H9 (cell line): Measurements from ENCODE around the gene DRD1. TPM values are rescaled to one million over a fixed set of nuclear protein-coding genes. Genes with fewer than 3 reads are reported as not detected.

Source experiments
- DNase-seq: peaks from one replicate; pipeline ENCODE4 v3.0.0-alpha.2; 2017
- H2AFZ ChIP-seq: one replicate; pipeline ENCODE4 v1.6.1; 2013; ENCODE audit warnings: mild to moderate bottlenecking, low read length, control low read depth, moderate library complexity
- H2AK5ac ChIP-seq: 2 replicates; pipeline ENCODE4 v1.6.1; 2013; ENCODE audit warnings: low read length, control low read depth, mixed read lengths; ENCODE audit not compliant: insufficient read length
- H2BK120ac ChIP-seq: one replicate; pipeline ENCODE4 v1.6.1; 2013; ENCODE audit warnings: low read depth, mild to moderate bottlenecking, low read length, control low read depth, inconsistent platforms; ENCODE audit not compliant: poor library complexity, severe bottlenecking
- H2BK12ac ChIP-seq: 2 replicates; pipeline ENCODE4 v1.6.1; 2013; ENCODE audit warnings: low read length, control low read depth, mixed read lengths, low read depth; ENCODE audit not compliant: insufficient read length
- H2BK15ac ChIP-seq: 2 replicates; pipeline ENCODE4 v1.6.1; 2013; ENCODE audit warnings: low read depth, low read length, control low read depth
- H2BK20ac ChIP-seq: one replicate; pipeline ENCODE4 v1.6.1; 2013; ENCODE audit warnings: low read depth, mild to moderate bottlenecking, low read length, control low read depth, inconsistent platforms; ENCODE audit not compliant: poor library complexity, severe bottlenecking
- H2BK5ac ChIP-seq: 2 replicates; pipeline ENCODE4 v1.6.1; 2013; ENCODE audit warnings: low read length, control low read depth, mixed read lengths; ENCODE audit not compliant: insufficient read length
- H3K14ac ChIP-seq: 2 replicates; pipeline ENCODE4 v1.6.1; 2013; ENCODE audit warnings: low read length, control low read depth; ENCODE audit not compliant: insufficient read depth
- H3K18ac ChIP-seq: 2 replicates; pipeline ENCODE4 v1.6.1; 2013; ENCODE audit warnings: low read depth, mild to moderate bottlenecking, mixed read lengths, low read length, control low read depth; ENCODE audit not compliant: insufficient read length
- H3K23ac ChIP-seq: 2 replicates; pipeline ENCODE4 v1.6.1; 2013; ENCODE audit warnings: low read length, control low read depth, mixed read lengths, low read depth; ENCODE audit not compliant: insufficient read length
- H3K23me2 ChIP-seq: 2 replicates; pipeline ENCODE4 v1.6.1; 2013; ENCODE audit warnings: low read depth, mild to moderate bottlenecking, mixed read lengths, low read length, control low read depth; ENCODE audit not compliant: insufficient read length, poor library complexity, severe bottlenecking
- H3K27ac ChIP-seq: 2 replicates; pipeline ENCODE4 v1.5.1; 2013; ENCODE audit warnings: low read length, control low read depth, mixed read lengths, low read depth; ENCODE audit not compliant: insufficient read length
- H3K27me3 ChIP-seq: 2 replicates; pipeline ENCODE4 v1.6.1; 2013; ENCODE audit warnings: low read length, control low read depth, inconsistent platforms; ENCODE audit not compliant: insufficient read depth
- H3K4ac ChIP-seq: 2 replicates; pipeline ENCODE4 v1.6.1; 2013; ENCODE audit warnings: low read depth, mild to moderate bottlenecking, control low read depth, inconsistent platforms, low read length, moderate library complexity
- H3K4me1 ChIP-seq: 2 replicates; pipeline ENCODE4 v1.6.1; 2013; ENCODE audit warnings: low read length, control low read depth, inconsistent platforms; ENCODE audit not compliant: insufficient read depth
- H3K4me2 ChIP-seq: 2 replicates; pipeline ENCODE4 v1.6.1; 2013; ENCODE audit warnings: low read length, control low read depth, mixed read lengths; ENCODE audit not compliant: insufficient read length, insufficient read depth
- H3K56ac ChIP-seq: 2 replicates; pipeline ENCODE4 v1.6.1; 2013; ENCODE audit warnings: low read depth, mild to moderate bottlenecking, mixed read lengths, low read length, control low read depth; ENCODE audit not compliant: insufficient read length
- H3K79me1 ChIP-seq: 2 replicates; pipeline ENCODE4 v1.6.1; 2013; ENCODE audit warnings: low read depth, mild to moderate bottlenecking, moderate library complexity, low read length, control low read depth, inconsistent platforms; ENCODE audit not compliant: insufficient read depth, poor library complexity, severe bottlenecking
- H3K79me2 ChIP-seq: 2 replicates; pipeline ENCODE4 v1.6.1; 2013; ENCODE audit warnings: low read length, control low read depth, inconsistent platforms; ENCODE audit not compliant: insufficient read depth
- H3K9ac ChIP-seq: 2 replicates; pipeline ENCODE4 v1.6.1; 2013; ENCODE audit warnings: low read length, control low read depth, mixed read lengths; ENCODE audit not compliant: insufficient read length; ENCODE audit errors: extremely low read depth
- H3K9me3 ChIP-seq: one replicate; pipeline ENCODE4 v1.6.1; 2013; ENCODE audit warnings: low read depth, low read length, inconsistent platforms; ENCODE audit not compliant: control insufficient read depth
- H3T11ph ChIP-seq: one replicate; pipeline ENCODE4 v1.6.1; 2013; ENCODE audit warnings: mild to moderate bottlenecking, low read length, control low read depth, inconsistent platforms
- H4K20me1 ChIP-seq: one replicate; pipeline ENCODE4 v1.6.1; 2013; ENCODE audit not compliant: control insufficient read depth, insufficient read length, insufficient read depth
- H4K5ac ChIP-seq: 2 replicates; pipeline ENCODE4 v1.6.1; 2013; ENCODE audit warnings: low read depth, mild to moderate bottlenecking, mixed read lengths, low read length, control low read depth; ENCODE audit not compliant: insufficient read length
- H4K8ac ChIP-seq: replicated peaks from 2 replicates; pipeline ENCODE4 v1.6.1; 2013; ENCODE audit warnings: low read length, control low read depth, mixed read lengths, low read depth; ENCODE audit not compliant: insufficient read length
- H4K91ac ChIP-seq: 2 replicates; pipeline ENCODE4 v1.6.1; 2013; ENCODE audit warnings: low read depth, mild to moderate bottlenecking, moderate library complexity, mixed read lengths, low read length, control low read depth; ENCODE audit not compliant: insufficient read length
- H3K27ac Mint-ChIP-seq, 3 experiments: 2 replicates in 2 of 3; 3 replicates in 1 of 3; pipeline ENCODE4 v1.8.0; 2020 to 2021; ENCODE audit warnings: mixed read lengths in 3 of 3, mild to moderate bottlenecking in 1 of 3, moderate library complexity in 1 of 3
- H3K27me3 Mint-ChIP-seq: 2 replicates; pipeline ENCODE4 v1.8.0; 2021; ENCODE audit warnings: low read depth, mild to moderate bottlenecking, moderate library complexity, mixed read lengths
- H3K36me3 Mint-ChIP-seq, 3 experiments: 2 replicates in 2 of 3; 3 replicates in 1 of 3; pipeline ENCODE4 v1.8.0; 2020 to 2021; ENCODE audit warnings: low read depth in 3 of 3, mixed read lengths in 3 of 3; ENCODE audit not compliant: insufficient read depth in 1 of 3
- H3K4me1 Mint-ChIP-seq, 2 experiments: 2 replicates each; pipeline ENCODE4 v1.8.0; 2020; ENCODE audit warnings: mixed read lengths in 2 of 2
- H3K4me3 Mint-ChIP-seq, 2 experiments: 2 replicates in 1 of 2; 3 replicates in 1 of 2; pipeline ENCODE4 v1.8.0; 2020 to 2021; ENCODE audit warnings: mild to moderate bottlenecking in 2 of 2, mixed read lengths in 2 of 2, moderate library complexity in 1 of 2
- H3K9me3 Mint-ChIP-seq, 2 experiments: 2 replicates in 1 of 2; 3 replicates in 1 of 2; pipeline ENCODE4 v1.8.0; 2020; ENCODE audit warnings: mild to moderate bottlenecking in 2 of 2, mixed read lengths in 2 of 2, moderate library complexity in 1 of 2
- CTCF ChIP-seq: fragments of 200-600 bp; sonication (generic); conservative IDR thresholded peaks from 3 replicates; pipeline ENCODE4 v1.8.0; 2021; ENCODE audit warnings: antibody characterized with exemption, mild to moderate bottlenecking
- WGBS: extraction: QIAGEN DNeasy Blood & Tissue Kit; methylation state at CpG from one replicate; pipeline ENCODE4 v1.1.7; 2013; ENCODE audit warnings: missing lambda C conversion rate, low lambda C conversion rate, mixed read lengths; ENCODE audit not compliant: insufficient read length; ENCODE audit errors: extremely low coverage; 5-methylcytosine and 5-hydroxymethylcytosine counted together
- total RNA-seq: library from RNA; stranded (reverse); gene quantifications from 2 replicates; pipeline ENCODE4 v1.2.1, GENCODE V29; 2021

DRD1 gene
- total RNA-seq, 1 experiment from 2014 or later: not detected

DNA sequence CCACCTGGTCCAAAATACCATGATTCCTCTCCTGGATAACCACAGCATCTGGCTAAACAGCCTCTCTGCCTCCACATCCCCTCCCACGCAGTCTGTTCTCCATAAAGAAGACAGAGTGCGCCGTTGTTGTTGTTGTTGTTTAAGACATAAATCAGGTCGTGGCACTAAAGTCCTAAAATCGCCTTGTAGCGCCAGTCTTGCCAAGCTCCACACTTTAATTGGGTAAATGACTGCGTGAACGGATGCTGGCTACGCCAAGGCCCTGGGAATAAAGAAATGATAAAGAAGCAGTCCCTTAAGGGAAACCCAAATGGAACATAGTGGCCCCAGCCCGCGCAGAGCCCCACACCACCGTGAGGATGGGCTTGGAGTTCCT lies 34.0 kb upstream of the DRD1 start:
- H4K5ac ChIP-seq: no peak overlapping the region
- no peak for TF ChIP-seq CTCF
- H3K9me3 ChIP-seq: no peaks in the 10 kb centered on the region
- peaks cover 4% of the 10 kb centered on the region; the same call in 1 of the 2 replicates for H3K4me1 ChIP-seq
- Mint-ChIP-seq H3K4me3 (peak overlapping the region; percentile 84 to 93), H3K36me3 (peaks cover 21 to 31% (median 23%) of the 10 kb centered on the region in 3 experiments), H3K27me3 (peaks cover 51% of the 10 kb centered on the region), H3K27ac (no peak overlapping the region), H3K4me1 (peaks cover 20 to 22% of the 10 kb centered on the region in 2 experiments), H3K9me3 (no peaks in the 10 kb centered on the region)
- H3K27me3 ChIP-seq: no peaks in the 10 kb centered on the region
- H3K23me2 ChIP-seq: peaks cover 13% of the 10 kb centered on the region
- H3K79me1 ChIP-seq: peaks cover 4% of the 10 kb centered on the region
- no peak overlapping the region for H2AK5ac ChIP-seq
- no peaks in the 10 kb centered on the region for H4K20me1 ChIP-seq
- DNase-seq: no peak
- H3K4me2 ChIP-seq: peak overlapping the region; percentile 71
- no peak overlapping the region for H2BK15ac ChIP-seq
- no peak overlapping the region for H3K56ac ChIP-seq
- peaks cover 19% of the 10 kb centered on the region; the same call in 1 of the 2 replicates for H3K79me2 ChIP-seq
- no peak overlapping the region for H4K91ac ChIP-seq
- WGBS: no CpG with 5 or more reads among the region's 12 CpGs
- no peak overlapping the region for H3K18ac ChIP-seq
- H2BK20ac ChIP-seq: no peak overlapping the region
- H2BK5ac ChIP-seq: no peak overlapping the region
- H3T11ph ChIP-seq: no peak overlapping the region
- no peak overlapping the region for H4K8ac ChIP-seq
- no peak overlapping the region for H2BK120ac ChIP-seq
- no peak overlapping the region for H2BK12ac ChIP-seq
- H3K27ac ChIP-seq: no peak overlapping the region
- H3K23ac ChIP-seq: no peak overlapping the region
- H3K4ac ChIP-seq: no peak overlapping the region
- H2AFZ ChIP-seq: peak overlapping the region; percentile 57
- no peak overlapping the region for H3K14ac ChIP-seq
- H3K9ac ChIP-seq: no peak overlapping the region
